ENCODE results near the gene CCNY. TPM values are rescaled to one million over a fixed set of nuclear protein-coding genes. Genes with fewer than 3 reads are reported as not detected.
"Not testable (repeated sequence)": the region's sequence is repeated elsewhere in the genome, so short reads cannot be mapped to it uniquely, and the experiment has no call there.

CCNY gene
- total RNA-seq, 2 experiments from 2014 or later = 64.9 to 66.9 TPM

DNA sequence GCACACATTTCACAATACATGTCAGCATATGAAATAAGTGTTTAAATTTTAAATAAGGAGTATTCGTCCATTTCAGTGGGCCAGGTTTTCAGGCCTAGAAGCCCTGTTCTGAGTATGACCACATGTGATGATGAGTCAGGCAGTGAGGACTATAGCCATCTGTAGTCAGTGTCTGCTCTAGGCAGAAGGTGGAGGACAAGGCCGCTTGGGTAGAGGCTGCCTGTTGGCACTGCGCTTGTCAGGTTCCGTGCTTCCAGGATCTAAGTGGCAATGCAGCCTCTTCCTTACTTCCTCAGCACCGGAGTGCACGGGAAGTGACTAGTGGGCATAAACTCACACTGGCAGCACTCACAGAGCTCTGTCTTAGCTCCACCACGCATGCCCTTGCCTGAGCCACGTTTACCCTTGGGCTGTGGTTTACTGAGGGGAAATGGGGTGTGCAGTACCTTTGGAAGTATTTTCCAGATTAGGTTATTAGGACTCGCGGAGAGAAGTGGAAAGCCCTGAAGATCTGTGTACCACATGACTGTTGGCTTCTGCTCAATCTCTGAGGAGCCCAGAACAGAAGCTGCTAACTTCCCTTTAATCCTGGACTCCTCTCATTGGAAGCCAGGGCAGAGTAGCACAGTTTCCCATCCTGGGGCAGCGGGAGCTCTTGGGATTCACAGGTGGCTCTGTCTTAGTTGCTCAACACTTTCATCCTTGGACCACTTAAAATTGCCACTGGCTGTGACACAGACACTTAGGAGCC lies 181.3 kb downstream of the CCNY start:
- peaks cover 3% of the 10 kb centered on the region for H3K4me1 ChIP-seq (ENCODE audit: insufficient read depth, low read length)
- ATAC-seq (ENCODE audit: poor library complexity) (no peak), DNase-seq (peak in 2 of 14 experiments; percentile 10 to 35)
- H3K4me3 ChIP-seq (ENCODE audit: low read length) = no peak overlapping the region
- H3K27ac Mint-ChIP-seq = no peak overlapping the region
- no peaks in the 10 kb centered on the region for H3K27me3 ChIP-seq (ENCODE audit: control insufficient read depth in 1 of 2, insufficient read depth in 2 of 2, low read length in 2 of 2)
- TF ChIP-seq, protein P1, sequence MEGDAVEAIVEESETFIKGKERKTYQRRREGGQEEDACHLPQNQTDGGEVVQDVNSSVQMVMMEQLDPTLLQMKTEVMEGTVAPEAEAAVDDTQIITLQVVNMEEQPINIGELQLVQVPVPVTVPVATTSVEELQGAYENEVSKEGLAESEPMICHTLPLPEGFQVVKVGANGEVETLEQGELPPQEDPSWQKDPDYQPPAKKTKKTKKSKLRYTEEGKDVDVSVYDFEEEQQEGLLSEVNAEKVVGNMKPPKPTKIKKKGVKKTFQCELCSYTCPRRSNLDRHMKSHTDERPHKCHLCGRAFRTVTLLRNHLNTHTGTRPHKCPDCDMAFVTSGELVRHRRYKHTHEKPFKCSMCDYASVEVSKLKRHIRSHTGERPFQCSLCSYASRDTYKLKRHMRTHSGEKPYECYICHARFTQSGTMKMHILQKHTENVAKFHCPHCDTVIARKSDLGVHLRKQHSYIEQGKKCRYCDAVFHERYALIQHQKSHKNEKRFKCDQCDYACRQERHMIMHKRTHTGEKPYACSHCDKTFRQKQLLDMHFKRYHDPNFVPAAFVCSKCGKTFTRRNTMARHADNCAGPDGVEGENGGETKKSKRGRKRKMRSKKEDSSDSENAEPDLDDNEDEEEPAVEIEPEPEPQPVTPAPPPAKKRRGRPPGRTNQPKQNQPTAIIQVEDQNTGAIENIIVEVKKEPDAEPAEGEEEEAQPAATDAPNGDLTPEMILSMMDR (IDR thresholded peaks at IDR 0.05) = no peak
- H3K27me3 Mint-ChIP-seq = no peaks in the 10 kb centered on the region
- ChIA-PET CTCF (no interaction called here), POLR2A (no interaction called here)
- H3K36me3 ChIP-seq (ENCODE audit: insufficient read depth, low read length) = peaks cover 4% of the 10 kb centered on the region
- intact Hi-C loops (cut with DNase I, micrococcal nuclease) = no loop called here
- peaks cover 41% of the 10 kb centered on the region for H3K4me1 Mint-ChIP-seq (ENCODE audit: low read depth)
- no peaks in the 10 kb centered on the region for H3K9me3 Mint-ChIP-seq
- no peak overlapping the region for H3K4me3 Mint-ChIP-seq
- peaks cover 9% of the 10 kb centered on the region for H3K36me3 Mint-ChIP-seq (ENCODE audit: low read depth)
- no peak overlapping the region for H3K27ac ChIP-seq (ENCODE audit: low read depth in 1 of 2, low read length in 2 of 2)
- H3K9me3 ChIP-seq (ENCODE audit: control insufficient read depth in 1 of 2, insufficient read depth in 1 of 2, low read length in 2 of 2) = no peaks in the 10 kb centered on the region

DNA sequence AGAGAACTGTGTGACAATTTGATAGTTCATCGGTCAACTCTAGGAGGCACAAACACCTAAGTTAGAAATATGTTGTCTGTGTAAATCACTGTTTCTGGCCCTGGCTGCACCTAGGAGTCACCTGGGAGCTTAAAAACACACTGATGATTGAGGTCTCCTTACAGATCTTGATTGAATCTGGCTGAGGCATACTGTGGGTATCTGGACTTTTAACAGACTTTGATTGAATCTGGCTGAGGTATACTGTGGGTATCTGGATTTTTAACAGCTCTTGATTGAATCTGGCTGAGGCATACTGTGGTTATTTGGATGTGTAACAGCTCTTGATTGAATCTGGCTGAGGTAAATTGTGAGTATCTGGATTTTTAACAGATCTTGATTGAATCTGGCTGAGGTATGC lies 181.9 kb downstream of the CCNY start:
- POLR2A ChIA-PET; H3K27ac Mint-ChIP-seq; H3K36me3 ChIP-seq (ENCODE audit: insufficient read depth, low read length); CTCF ChIA-PET; H3K4me3 ChIP-seq (ENCODE audit: low read length); ATAC-seq (ENCODE audit: poor library complexity); H3K27ac ChIP-seq (ENCODE audit: low read depth in 1 of 2, low read length in 2 of 2); DNase-seq; H3K4me1 ChIP-seq (ENCODE audit: insufficient read depth, low read length); H3K27me3 ChIP-seq (ENCODE audit: control insufficient read depth in 1 of 2, insufficient read depth in 2 of 2, low read length in 2 of 2); H3K9me3 Mint-ChIP-seq; H3K4me3 Mint-ChIP-seq; intact Hi-C loops (cut with DNase I, micrococcal nuclease); H3K36me3 Mint-ChIP-seq (ENCODE audit: low read depth); H3K27me3 Mint-ChIP-seq; H3K9me3 ChIP-seq (ENCODE audit: control insufficient read depth in 1 of 2, insufficient read depth in 1 of 2, low read length in 2 of 2): not testable (repeated sequence)
- H3K4me1 Mint-ChIP-seq (ENCODE audit: low read depth) = peaks cover 38% of the 10 kb centered on the region

DNA sequence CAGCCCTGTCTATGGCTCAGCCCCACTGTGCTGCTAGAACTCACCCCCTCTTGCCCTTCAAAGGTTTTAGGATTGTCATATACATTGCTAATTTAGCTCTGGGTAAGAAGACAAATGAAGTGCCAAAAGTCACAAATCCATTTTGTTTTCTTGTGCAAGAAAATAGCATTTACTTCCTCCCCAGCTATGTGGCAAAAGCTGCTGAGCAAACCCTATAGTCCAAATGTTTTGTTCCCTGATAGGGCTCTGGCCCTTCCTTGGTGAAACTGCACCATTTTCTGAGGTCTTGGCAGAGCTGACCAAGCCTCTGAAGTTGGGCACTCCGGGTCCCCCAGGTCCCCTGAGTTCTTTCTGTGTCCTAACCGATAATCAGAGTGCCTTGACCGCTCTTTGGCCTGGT lies 184.7 kb downstream of the CCNY start:
- Mint-ChIP-seq H3K9me3 (no peaks in the 10 kb centered on the region), H3K27ac (no peak overlapping the region), H3K4me3 (no peak overlapping the region), H3K27me3 (no peaks in the 10 kb centered on the region), H3K4me1 (ENCODE audit: low read depth) (peaks cover 10% of the 10 kb centered on the region), H3K36me3 (ENCODE audit: low read depth) (peaks cover 20% of the 10 kb centered on the region)
- CTCF ChIA-PET = no interaction called here
- peaks cover 2% of the 10 kb centered on the region for H3K4me1 ChIP-seq (ENCODE audit: insufficient read depth, low read length)
- TF ChIP-seq, protein P1 (IDR thresholded peaks at IDR 0.05) = no peak
- no peak overlapping the region for H3K27ac ChIP-seq (ENCODE audit: low read depth in 1 of 2, low read length in 2 of 2)
- POLR2A ChIA-PET = no interaction called here
- no peak for DNase-seq
- no peak for ATAC-seq (ENCODE audit: poor library complexity)
- H3K4me3 ChIP-seq (ENCODE audit: low read length) = no peak overlapping the region
- intact Hi-C loops (cut with DNase I, micrococcal nuclease) = no loop called here
- no peaks in the 10 kb centered on the region for H3K27me3 ChIP-seq (ENCODE audit: control insufficient read depth in 1 of 2, insufficient read depth in 2 of 2, low read length in 2 of 2)
- peaks cover 9% of the 10 kb centered on the region for H3K36me3 ChIP-seq (ENCODE audit: insufficient read depth, low read length)
- H3K9me3 ChIP-seq (ENCODE audit: control insufficient read depth in 1 of 2, insufficient read depth in 1 of 2, low read length in 2 of 2) = no peaks in the 10 kb centered on the region
